ENCODE measurements around the gene YIPF6.
"Not testable (repeated sequence)": the region's sequence is repeated elsewhere in the genome, so short reads cannot be mapped to it uniquely, and the experiment has no call there.

YIPF6 gene

GRCh38 chrX:68487254-68487653, 11.6 kb upstream of the YIPF6 start:
- no peak for TF ChIP-seq CTCF (IDR thresholded peaks at IDR 0.05; ENCODE audit: insufficient read depth, low read length, poor library complexity, severe bottlenecking)
- Histone ChIP-seq H3K4me3 (replicated peaks; ENCODE audit: low read depth, low read length) (no peak overlapping the region), H3K36me3 (ENCODE audit: control insufficient read depth, insufficient read depth, low read length) (no peaks in the 10 kb centered on the region), H3K27me3 (replicated peaks; ENCODE audit: control insufficient read depth, insufficient read depth, low read length) (no peaks in the 10 kb centered on the region)
- DNase-seq (ENCODE audit: extremely low read depth, insufficient read length) = no peak

GRCh38 chrX:68487924-68488323, 10.9 kb upstream of the YIPF6 start:
- no peak for DNase-seq (ENCODE audit: extremely low read depth, insufficient read length)
- H3K27me3 ChIP-seq (replicated peaks; ENCODE audit: control insufficient read depth, insufficient read depth, low read length) = no peaks in the 10 kb centered on the region
- H3K36me3 ChIP-seq (ENCODE audit: control insufficient read depth, insufficient read depth, low read length) = no peaks in the 10 kb centered on the region
- no peak for TF ChIP-seq CTCF (IDR thresholded peaks at IDR 0.05; ENCODE audit: insufficient read depth, low read length, poor library complexity, severe bottlenecking)
- H3K4me3 ChIP-seq (replicated peaks; ENCODE audit: low read depth, low read length) = no peak overlapping the region

- no peaks in the 10 kb centered on the region for H3K27me3 ChIP-seq (replicated peaks; ENCODE audit: control insufficient read depth, insufficient read depth, low read length)
- H3K36me3 ChIP-seq (ENCODE audit: control insufficient read depth, insufficient read depth, low read length) = no peaks in the 10 kb centered on the region
- no peak for DNase-seq (ENCODE audit: extremely low read depth, insufficient read length)
- TF ChIP-seq CTCF (IDR thresholded peaks at IDR 0.05; ENCODE audit: insufficient read depth, low read length, poor library complexity, severe bottlenecking) = no peak
- H3K4me3 ChIP-seq (replicated peaks; ENCODE audit: low read depth, low read length) = no peak overlapping the region
These were observed 10.2 kb upstream of the YIPF6 start for GRCh38 chrX:68488657-68489056.

GRCh38 chrX:68490644-68491043, 8.2 kb upstream of the YIPF6 start:
- TF ChIP-seq CTCF (IDR thresholded peaks at IDR 0.05; ENCODE audit: insufficient read depth, low read length, poor library complexity, severe bottlenecking) = no peak
- no peaks in the 10 kb centered on the region for H3K36me3 ChIP-seq (ENCODE audit: control insufficient read depth, insufficient read depth, low read length)
- H3K4me3 ChIP-seq (replicated peaks; ENCODE audit: low read depth, low read length) = no peak overlapping the region
- DNase-seq (ENCODE audit: extremely low read depth, insufficient read length) = no peak
- no peaks in the 10 kb centered on the region for H3K27me3 ChIP-seq (replicated peaks; ENCODE audit: control insufficient read depth, insufficient read depth, low read length)

- no peaks in the 10 kb centered on the region for H3K36me3 ChIP-seq (ENCODE audit: control insufficient read depth, insufficient read depth, low read length)
- DNase-seq (ENCODE audit: extremely low read depth, insufficient read length) = no peak
- no peaks in the 10 kb centered on the region for H3K27me3 ChIP-seq (replicated peaks; ENCODE audit: control insufficient read depth, insufficient read depth, low read length)
- TF ChIP-seq CTCF (IDR thresholded peaks at IDR 0.05; ENCODE audit: insufficient read depth, low read length, poor library complexity, severe bottlenecking) = no peak
- H3K4me3 ChIP-seq (replicated peaks; ENCODE audit: low read depth, low read length) = no peak overlapping the region
These were observed 6.3 kb upstream of the YIPF6 start for GRCh38 chrX:68492583-68492982.

GRCh38 chrX:68493776-68494175, 5.1 kb upstream of the YIPF6 start:
- H3K4me3 ChIP-seq (replicated peaks; ENCODE audit: low read depth, low read length); H3K27me3 ChIP-seq (replicated peaks; ENCODE audit: control insufficient read depth, insufficient read depth, low read length); DNase-seq (ENCODE audit: extremely low read depth, insufficient read length); H3K36me3 ChIP-seq (ENCODE audit: control insufficient read depth, insufficient read depth, low read length): not testable (repeated sequence)
